HG03354 (cell line): ENCODE measurements around the gene AARS1.
"Not testable (repeated sequence)": the region's sequence is repeated elsewhere in the genome, so short reads cannot be mapped to it uniquely, and the experiment has no call there.

Source experiments
- ATAC-seq: cut with Tn5 transposase; IDR thresholded peaks from one replicate; pipeline ENCODE4 v1.9.1; 2021; ENCODE audit warnings: mild to moderate bottlenecking; ENCODE audit not compliant: unreplicated experiment, poor library complexity, severe bottlenecking

AARS1 gene

DNA sequence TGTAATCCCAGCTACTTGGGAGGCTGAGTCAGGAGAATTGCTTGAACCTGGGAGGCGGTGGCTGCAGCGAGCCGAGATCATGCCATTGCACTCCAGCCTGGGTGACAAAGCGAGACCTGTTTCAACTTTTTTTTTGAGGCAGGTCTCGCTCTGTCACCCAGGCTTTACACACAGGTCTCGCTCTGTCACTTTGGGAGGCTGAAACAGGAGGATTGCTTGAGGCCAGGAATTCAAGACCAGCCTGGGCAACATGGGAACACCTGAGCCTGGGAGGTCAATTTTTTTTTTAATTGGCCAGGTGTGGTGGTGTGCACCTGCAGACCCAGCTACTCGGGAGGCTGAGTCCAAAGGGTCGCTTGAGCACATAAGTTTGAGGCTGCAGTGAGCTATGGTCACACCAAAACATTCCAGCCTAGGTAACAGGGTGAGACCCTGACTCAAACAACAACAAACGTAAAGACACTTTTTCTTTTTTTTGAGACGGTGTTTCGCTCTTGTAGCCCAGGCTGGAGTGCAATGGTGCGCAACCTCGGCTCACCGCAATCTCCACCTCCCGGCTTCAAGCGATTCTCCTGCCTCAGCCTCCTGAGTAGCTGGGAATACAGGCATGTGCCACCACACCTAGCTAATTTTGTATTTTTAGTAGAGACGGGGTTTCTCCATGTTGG, 1.9 kb downstream of the AARS1 start:
- ATAC-seq: not testable (repeated sequence)

DNA sequence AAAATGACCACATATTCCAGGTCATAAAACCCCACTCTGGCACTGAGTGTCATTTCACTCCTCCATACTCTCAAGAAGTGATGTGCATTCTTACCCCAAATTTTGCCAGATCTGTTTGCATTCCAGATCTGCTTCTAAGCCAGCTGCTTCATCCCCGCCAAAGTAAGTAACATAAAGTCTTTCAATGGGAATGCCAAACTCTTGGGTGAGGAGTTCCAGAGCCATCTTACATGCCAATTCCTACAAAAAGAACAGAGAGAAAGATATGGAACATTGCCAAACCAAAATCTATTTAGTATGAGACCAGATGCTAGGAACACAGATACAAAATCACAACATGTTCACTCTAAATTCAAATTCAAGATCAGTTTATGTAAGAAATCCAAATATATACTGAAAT, 12.9 kb downstream of the AARS1 start:
- ATAC-seq: no peak

DNA sequence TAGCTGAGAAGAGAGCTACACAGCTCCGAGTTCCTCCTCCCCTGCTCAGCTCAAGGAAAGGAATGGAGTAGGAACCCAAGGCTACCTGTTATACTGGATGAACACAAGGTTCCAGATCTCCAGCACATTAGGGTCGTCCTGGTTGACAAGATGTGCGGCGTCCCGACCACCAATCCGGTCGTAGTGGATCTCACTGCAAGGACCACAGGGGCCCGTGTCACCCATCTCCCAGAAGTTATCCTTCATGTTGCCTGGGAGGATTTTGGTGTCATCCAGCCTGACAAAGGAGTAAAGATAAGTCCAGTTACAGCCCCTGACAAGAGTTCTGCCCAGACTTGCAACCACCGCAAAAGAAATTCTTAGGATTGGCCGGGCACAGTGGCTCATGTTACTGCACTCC, 17.6 kb downstream of the AARS1 start:
- ATAC-seq: no peak

GRCh38 chr16:70270176-70270575, 19.1 kb downstream of the AARS1 start:
- no peak for ATAC-seq

DNA sequence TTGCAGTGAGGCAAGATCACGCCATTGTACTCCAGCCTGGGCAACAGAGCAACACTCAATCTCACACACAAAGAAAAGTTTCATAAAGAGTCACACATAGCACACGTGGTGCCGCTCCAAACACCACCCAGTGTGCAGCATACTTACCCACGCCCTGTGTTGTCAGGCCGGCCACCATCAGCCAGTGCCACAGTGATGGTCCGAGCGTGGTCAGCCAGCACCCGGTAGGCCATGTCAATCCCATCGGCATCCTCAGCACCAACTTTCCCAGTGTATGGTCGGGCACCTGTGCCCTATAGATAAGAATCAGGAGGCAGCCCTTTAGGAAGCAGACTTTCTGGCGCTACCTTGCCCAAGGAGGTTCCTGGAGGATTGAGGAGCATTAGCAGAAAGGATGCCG, 19.8 kb downstream of the AARS1 start:
- ATAC-seq: no peak

DNA sequence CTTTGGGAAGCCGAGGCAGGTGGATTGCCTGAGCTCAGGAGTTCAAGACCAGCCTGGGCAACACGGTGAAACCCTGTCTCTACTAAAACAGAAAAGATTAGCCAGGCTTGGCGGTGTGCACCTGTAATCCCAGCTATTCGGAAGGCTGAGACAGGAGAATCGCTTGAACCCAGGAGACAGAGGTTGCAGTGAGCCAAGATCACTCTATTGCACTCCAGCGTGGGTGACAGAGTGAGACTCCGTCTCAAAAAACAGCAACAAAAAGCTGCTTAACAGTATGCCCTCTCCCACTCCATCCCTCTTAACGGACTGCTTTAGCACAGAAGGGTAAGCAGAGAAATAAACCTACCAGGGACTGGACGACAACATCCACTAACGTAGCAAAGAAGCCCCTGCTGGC, 21.4 kb downstream of the AARS1 start:
- not testable (repeated sequence) for ATAC-seq

DNA sequence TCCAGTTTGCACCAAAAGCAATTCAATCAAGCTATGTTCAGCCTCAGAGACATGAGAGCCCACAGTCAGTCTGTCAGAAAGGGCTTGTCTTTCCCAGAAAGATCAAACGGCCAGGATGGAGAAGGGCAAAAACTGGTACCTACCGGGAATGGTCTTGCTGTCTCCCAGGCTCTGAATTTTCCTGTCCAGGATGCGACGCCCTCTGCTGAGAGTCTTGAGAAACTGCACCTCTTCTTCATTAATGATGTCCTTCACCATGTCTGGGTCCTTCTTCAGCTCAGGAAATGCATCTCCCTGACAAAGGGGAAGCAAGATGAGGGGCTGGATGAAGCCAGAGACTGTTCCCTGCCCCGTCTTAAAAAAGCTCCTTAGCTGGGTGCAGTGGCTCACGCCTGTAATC, 21.8 kb downstream of the AARS1 start:
- ATAC-seq: no peak

GRCh38 chr16:70259903-70260302, 29.4 kb downstream of the AARS1 start:
- not testable (repeated sequence) for ATAC-seq

GRCh38 chr16:70258946-70259345, 30.4 kb downstream of the AARS1 start:
- no peak for ATAC-seq

DNA sequence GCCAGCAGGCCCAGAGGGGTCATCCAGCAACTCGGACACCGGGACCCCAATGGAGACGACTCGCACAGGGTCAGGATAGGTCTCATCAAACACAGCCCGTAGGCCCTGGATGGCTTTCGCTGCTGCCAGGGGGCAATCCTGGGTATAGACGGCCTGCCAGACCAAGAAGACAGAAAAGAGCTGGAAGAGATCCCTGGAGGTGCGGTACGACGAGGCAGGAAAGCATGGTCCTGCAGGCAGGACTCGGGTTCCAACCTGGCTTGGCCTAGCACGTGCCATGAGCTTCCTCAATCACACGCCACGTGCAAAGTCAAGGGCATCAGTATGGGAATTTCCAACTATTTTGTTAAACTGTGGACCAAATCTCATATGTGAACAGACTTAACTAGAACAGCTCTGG, 31.2 kb downstream of the AARS1 start:
- ATAC-seq: no peak

GRCh38 chr16:70257391-70257790, 31.9 kb downstream of the AARS1 start:
- no peak for ATAC-seq

- no peak for ATAC-seq
Measured at GRCh38 chr16:70255574-70255973, 33.7 kb downstream of the AARS1 start.

- no peak for ATAC-seq
Measured at GRCh38 chr16:70254965-70255286, 34.4 kb downstream of the AARS1 start.

GRCh38 chr16:70254180-70254964, 34.9 kb downstream of the AARS1 start:
- ATAC-seq: no peak

DNA sequence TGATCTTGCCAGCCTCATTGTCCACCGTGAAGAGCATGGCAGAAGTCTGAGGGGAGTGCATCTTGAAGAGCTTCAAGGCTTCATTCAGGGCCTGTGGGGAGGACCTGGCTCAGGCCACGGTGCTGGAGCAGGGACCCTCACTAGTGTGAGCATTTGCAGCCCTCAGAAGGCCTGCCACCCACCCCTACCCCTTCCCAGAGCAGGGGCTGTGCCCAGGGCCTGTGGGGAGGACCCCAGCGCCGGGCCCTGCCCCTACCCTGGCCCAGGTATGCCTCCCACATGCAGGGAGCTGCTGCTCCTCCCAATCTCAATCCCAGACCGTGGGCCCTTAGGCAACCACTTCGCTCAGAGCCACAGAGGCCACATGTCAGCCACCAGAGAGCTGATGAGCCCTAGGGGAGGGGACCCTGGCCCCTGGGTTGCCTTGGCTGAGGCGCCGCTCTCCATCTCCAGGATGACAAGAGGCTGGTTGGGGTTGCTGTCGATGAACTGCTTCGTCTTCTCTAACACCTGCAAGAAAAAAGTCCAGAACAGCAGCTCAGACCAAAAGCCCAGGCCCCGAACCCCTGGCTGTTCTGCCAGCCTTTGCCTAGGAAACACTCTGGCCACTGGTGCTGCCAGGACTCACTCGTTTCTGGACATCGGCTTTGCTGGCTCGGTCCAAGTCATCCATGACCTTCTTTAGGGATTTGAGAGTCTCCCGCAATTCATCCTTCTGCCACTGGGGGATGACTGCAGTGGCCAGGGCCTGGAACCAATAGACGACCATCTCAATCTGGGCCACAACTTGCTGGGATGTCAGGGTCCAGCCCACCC, 35.8 kb downstream of the AARS1 start:
- ATAC-seq: no peak

GRCh38 chr16:70252355-70252988, 36.8 kb downstream of the AARS1 start:
- no peak for ATAC-seq

GRCh38 chr16:70251629-70252354, 37.5 kb downstream of the AARS1 start, which contains the start of gene EXOSC6:
EXOSC6 (minus strand) TSS chr16:70251940; CDS start chr16:70251900, 40 bp downstream.
- peak; percentile 92 for ATAC-seq

- peak; percentile 51 for ATAC-seq
Measured at GRCh38 chr16:70250748-70251628, 38.3 kb downstream of the AARS1 start.

- ATAC-seq: not testable (repeated sequence)
Measured at GRCh38 chr16:70249697-70250096, 39.6 kb downstream of the AARS1 start.
